Fibroblast of villous mesenchyme (primary cell): ENCODE results near the gene RFX7. TPM values are rescaled to one million over a fixed set of nuclear protein-coding genes. Genes with fewer than 3 reads are reported as not detected.

Experiments used
- DNase-seq: peaks from one replicate; pipeline ENCODE4 v3.0.0-alpha.2; 2010; ENCODE audit warnings: low read depth
- H3K4me3 ChIP-seq: 2 replicates; pipeline ENCODE4 v1.5.1; 2011; ENCODE audit warnings: low read depth, mild to moderate bottlenecking, low read length
- total RNA-seq: library from RNA; depleted of rRNA; stranded (reverse); fragments of >200 nt; gene quantifications from 2 replicates; pipeline ENCODE4 v1.2.3, GENCODE V29; 2012
- TF ChIP-seq, protein P1 (sequence below): IDR thresholded peaks from 2 replicates; pipeline ENCODE4 v1.5.1; 2012; ENCODE audit warnings: low read depth, mild to moderate bottlenecking, low read length; ENCODE audit not compliant: insufficient read depth

RFX7 gene
- total RNA-seq, 1 donor = 9.9 TPM

DNA sequence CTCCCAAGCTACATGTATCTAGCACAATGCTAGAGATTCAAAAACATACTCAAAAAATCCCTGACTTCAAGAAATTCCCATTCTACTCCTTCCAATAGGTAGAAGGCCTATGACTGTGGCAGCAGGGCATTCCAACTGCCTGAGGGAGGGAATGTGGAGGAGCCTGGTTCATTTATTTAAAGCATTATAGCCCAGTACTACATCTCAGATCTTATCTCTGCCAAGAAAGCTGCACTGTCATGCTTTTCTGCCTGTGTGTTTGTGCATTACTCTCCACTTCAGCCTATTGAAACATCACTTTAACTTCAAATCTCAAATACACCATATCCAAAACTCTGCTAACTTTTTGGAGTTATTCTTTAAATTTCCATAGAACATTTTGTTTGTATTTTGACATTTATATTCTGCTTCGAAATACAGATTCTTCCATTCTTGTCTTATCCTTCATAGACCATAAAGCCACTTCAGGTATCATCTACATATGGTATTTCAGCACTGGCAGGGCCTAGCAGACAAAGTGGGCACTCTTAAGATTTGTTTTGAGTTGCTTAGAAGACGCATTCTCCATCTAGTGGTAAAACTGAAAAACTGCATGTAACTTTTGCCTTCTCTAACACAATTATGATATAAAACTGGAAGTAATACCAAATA lies 191.2 kb downstream of the RFX7 start:
- H3K4me3 ChIP-seq = no peak overlapping the region
- TF ChIP-seq, protein P1, sequence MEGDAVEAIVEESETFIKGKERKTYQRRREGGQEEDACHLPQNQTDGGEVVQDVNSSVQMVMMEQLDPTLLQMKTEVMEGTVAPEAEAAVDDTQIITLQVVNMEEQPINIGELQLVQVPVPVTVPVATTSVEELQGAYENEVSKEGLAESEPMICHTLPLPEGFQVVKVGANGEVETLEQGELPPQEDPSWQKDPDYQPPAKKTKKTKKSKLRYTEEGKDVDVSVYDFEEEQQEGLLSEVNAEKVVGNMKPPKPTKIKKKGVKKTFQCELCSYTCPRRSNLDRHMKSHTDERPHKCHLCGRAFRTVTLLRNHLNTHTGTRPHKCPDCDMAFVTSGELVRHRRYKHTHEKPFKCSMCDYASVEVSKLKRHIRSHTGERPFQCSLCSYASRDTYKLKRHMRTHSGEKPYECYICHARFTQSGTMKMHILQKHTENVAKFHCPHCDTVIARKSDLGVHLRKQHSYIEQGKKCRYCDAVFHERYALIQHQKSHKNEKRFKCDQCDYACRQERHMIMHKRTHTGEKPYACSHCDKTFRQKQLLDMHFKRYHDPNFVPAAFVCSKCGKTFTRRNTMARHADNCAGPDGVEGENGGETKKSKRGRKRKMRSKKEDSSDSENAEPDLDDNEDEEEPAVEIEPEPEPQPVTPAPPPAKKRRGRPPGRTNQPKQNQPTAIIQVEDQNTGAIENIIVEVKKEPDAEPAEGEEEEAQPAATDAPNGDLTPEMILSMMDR = peak; percentile 72
- peak; percentile 66 for DNase-seq

DNA sequence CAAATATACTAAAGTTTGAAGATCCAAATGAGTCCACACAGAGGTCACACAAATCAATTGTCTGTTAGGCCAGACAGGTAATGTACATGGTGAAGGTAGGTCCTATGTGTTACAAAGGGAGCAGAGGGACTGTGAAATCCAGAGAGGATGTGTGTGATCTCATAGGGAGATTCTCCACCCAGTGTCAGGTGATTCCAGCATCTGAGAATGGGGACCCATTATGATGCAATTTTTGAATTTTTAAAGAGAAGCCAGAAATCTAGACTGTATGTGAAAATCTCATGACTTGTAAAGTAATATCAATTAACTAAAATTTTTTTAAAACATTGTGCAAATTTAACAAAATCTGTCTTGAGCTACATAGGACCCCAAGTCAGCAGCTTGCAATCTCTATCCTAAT lies 192.0 kb downstream of the RFX7 start:
- TF ChIP-seq, protein P1 = no peak
- H3K4me3 ChIP-seq = no peak overlapping the region
- DNase-seq = no peak

DNA sequence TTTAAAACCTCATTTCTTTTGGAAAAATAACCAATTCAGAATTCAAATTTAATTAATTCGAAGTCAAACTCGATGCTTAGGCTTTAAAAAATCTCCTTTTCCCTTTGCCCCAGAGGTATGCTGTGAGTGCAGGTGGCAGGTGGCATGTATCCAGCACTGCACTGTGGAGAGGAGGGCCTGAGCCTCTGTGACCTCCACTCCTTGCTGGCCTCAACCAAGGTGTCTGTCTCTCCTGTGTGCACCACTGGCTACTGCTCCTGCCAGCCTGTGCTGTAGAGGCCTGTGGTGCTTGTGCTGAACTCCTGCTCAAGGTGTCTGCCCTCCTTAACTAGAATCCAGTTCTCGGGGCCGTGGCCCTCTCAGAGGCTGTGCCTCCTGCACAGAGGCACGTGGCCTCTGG lies 194.1 kb downstream of the RFX7 start:
- no peak for DNase-seq
- TF ChIP-seq, protein P1 = no peak
- no peak overlapping the region for H3K4me3 ChIP-seq

DNA sequence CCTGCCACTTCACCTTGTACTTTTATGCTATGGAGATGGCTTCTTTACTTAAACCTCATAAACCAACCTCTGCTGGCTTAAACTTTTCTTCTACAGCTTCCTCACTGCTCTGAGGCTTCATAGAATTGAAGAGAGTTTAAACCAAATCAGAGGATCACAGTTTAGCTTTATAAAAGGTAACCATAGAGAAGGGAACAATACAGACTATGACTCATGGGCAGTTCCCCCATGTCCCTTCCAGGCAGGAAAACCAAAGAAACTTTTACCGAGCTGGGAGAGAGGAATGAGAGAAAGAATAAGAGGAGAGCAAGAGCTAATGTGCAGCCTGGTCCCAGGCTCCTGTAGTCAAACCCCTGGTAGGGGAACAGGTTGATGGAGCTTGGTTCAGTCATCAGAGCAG lies 196.3 kb downstream of the RFX7 start:
- no peak for DNase-seq
- TF ChIP-seq, protein P1 = no peak
- no peak overlapping the region for H3K4me3 ChIP-seq

DNA sequence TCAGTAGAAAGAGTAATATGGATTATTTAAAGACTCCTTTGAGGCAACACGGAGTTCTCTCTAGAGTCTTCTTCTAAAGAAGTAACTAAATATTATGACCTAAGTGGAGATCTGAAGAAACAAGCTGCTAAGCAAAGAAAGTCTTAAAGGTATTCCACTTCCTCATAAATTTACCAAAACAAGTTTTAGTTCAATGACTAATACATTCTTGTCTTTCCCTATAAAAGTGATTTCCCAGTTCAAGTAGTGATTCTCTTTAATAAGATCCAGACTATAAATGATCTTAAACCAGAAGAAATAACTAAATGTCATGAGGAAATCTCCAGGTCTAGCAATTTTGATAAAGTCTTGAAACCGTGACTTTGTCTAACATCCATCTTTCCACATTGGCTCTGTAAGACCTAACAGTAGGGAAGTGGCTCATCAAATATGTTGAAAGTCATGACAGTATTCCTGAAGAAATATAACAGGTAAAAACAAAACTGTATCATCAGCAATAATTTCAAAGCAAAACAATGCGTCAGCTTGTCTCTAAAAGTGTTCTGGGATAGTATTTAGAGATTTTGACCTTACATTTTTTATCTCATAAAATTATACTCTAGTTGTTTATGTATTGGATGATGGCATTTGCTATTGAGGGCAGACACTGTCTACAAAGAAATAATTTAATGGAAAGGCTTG lies 198.5 kb downstream of the RFX7 start:
- H3K4me3 ChIP-seq = no peak overlapping the region
- TF ChIP-seq, protein P1 = no peak
- DNase-seq = peak; percentile 32

DNA sequence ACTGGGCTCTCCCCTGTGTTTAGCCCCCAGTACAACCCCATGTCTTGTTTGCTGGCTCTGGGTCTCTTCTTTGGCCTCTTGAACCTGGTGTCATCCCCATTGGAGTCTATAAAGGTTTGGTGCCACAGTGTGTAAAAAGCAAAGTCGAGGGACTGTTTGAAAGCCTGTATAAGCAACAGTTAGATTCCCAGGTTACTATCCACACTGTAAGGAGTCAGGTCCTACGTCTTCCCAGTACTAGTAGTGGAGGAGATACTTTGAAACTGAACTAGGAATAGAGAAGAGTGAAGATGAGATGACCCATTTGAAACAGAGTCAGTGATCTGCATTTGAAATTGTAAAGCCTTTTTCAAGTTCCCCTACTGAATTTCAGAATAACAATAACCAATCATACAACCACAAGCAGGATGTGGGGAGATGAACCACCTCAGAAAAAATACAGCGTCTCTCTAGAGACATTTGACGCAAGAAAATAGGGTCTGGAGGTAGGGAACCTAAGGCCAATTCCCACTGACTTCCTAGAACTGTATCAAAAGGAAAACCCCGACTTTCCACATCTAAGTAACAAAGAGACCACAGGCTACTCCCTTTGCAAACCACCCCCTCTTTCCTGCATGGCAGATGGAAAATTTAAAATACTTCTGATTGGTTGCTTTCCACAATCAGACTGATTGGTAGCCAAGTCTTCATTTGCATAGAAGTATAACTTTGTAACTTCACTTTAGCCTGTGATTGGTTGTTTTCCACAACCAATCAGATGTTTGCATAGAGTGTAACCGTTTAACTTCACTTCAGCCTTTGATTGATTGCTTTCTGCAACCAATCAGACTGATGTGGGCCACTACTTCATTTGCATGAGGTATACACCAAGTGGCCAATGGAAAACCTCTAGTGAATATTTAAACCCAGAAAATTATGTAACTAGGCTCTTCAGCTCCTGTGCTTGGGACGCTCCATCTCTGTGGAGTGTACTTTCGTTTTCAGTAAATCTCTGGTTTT lies 200.4 kb downstream of the RFX7 start:
- TF ChIP-seq, protein P1 = no peak
- peak; percentile 21 for DNase-seq
- H3K4me3 ChIP-seq = no peak overlapping the region
